ENCODE measurements around the gene KIAA0232.
"Not testable (repeated sequence)": the region's sequence is repeated elsewhere in the genome, so short reads cannot be mapped to it uniquely, and the experiment has no call there.

The KIAA0232 gene

GRCh38 chr4:6908432-6909112, 126.0 kb downstream of the KIAA0232 start:
- no peak for DNase-seq

- DNase-seq, result no peak
Measured at GRCh38 chr4:6909113-6909969, 126.8 kb downstream of the KIAA0232 start, which contains the start of gene TBC1D14. Gene TBC1D14 (plus strand): TSS chr4:6909826. CDS start chr4:6923390, 13,564 bp downstream.

DNA sequence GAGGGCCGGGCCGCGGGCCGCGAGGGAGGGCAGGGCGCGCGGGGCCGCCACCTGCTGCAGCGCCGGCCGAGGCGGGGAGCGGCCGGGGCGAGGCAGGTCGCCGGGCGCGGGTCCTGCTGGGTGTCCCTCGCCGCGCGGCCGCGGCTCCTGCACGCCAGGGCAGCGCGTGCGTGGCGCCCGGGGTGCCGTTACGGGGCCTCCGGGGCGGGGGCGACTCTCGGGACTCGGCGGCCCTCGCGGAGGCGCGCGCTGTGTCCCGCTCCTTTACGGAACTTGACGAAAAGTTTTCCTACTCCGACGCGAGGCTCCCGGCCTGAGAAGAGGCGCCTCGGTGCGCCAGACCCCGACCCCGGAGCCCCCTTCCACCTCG, 127.4 kb downstream of the KIAA0232 start:
- no peak for DNase-seq

GRCh38 chr4:6910340-6910959, 127.9 kb downstream of the KIAA0232 start:
- DNase-seq, result no peak

DNA sequence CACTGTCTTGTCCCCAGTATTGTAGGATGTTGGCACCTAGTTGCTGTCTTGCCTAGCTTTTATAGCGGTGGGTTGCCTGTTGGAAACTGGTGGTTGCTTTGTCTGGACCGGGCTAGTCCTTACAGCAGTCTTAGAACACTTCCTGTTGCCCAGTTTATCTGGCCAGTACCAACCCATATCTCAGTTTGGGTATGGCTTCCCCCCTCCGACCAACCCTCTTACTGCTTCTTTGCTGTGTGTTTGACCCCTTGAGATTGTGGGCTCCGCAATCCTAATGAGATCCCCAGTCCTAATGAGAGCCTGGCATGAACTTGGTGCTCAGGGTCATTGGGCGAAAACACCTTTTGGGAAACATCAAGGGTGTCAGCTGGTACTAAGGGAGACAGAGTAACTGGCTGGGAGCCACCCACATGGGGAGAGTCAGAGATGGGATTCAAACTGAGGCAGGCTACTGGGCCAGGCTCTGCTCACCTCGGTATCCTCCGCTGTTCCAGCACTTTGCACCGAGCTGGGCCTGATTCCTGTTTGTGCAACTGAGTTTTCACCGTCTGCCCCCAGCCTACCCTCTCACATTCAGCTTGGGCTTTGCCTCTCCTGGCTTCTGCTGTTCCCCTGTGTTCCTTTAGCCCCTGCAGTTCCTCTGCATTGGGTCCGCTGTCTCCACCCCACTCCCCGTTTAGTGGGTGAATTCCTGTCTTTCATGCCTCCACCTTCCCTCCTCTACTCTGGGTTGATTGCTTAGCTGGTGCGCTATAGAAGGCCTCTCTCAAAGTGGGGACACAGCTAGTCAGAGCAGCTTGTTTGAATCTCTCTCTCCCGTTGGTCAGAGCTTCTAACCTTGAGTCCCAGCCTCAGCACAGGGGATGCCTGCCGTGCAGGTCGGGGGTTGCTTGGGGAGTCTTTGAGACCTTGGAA, 128.7 kb downstream of the KIAA0232 start:
- no peak for DNase-seq

DNA sequence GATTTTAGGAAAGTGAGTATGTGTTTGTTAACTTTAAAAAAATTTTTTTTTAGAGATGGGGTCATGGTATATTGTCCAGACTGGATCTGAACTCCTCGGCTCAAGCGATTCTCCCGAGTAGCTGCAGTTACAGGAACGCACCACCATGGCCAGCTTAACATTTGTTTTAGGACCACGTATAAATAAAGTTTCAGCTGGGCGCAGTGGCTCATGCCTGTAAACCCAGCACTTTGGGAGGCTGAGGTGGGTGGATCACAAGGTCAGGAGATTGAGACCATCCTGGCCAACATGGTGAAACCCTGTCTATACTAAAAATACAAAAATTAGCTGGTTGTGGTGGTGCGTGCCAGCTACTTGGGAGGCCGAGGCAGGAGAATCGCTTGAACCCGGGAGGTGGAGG, 129.4 kb downstream of the KIAA0232 start:
- DNase-seq, result not testable (repeated sequence)

DNA sequence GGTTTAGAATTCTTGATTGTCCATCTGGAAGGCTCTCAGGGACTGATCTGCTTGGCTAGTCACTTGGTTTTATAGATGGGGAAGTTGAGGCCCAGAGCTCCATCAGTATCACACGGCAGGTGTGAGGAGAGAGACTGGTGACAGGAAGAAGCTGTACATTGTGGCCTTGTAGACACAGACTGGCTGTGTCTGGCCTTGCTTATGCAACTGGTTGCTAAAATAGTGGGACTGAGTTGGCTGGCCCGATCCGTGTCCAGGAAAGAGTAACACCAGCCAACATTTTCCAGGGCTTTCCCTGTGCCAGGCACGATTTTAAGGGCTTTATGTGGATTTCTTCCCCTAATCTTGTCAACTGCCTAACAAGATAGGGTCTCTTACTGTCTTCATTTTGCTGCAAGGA, 129.9 kb downstream of the KIAA0232 start:
- no peak for DNase-seq

DNA sequence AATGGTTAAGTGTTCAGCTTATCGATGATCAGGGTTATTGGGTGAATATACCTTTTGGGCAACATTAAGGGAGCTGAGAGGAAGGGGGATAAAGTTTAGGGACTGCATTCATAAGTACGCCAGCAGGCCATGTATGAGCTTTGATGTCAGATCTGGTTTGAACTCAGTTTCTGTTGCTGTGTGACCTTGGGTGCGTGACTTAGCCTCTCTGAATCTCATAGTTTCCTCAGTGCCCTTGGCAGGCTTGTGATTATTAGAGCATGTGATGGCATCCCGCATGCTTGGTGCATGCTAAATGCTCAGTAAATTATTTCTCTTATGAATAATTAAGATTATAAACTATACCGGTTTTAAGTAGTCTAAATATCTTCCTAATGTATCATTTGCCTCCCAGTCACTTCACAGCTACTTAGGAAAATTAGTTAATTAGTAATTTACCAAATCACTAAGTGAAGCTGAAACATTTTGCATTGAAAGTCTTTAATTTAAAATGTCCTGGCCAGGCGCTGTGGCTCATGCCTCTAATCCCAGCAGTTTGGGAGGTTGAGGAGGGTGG, 130.9 kb downstream of the KIAA0232 start:
- DNase-seq, result no peak

GRCh38 chr4:6914448-6914847, 131.9 kb downstream of the KIAA0232 start:
- no peak for DNase-seq

DNA sequence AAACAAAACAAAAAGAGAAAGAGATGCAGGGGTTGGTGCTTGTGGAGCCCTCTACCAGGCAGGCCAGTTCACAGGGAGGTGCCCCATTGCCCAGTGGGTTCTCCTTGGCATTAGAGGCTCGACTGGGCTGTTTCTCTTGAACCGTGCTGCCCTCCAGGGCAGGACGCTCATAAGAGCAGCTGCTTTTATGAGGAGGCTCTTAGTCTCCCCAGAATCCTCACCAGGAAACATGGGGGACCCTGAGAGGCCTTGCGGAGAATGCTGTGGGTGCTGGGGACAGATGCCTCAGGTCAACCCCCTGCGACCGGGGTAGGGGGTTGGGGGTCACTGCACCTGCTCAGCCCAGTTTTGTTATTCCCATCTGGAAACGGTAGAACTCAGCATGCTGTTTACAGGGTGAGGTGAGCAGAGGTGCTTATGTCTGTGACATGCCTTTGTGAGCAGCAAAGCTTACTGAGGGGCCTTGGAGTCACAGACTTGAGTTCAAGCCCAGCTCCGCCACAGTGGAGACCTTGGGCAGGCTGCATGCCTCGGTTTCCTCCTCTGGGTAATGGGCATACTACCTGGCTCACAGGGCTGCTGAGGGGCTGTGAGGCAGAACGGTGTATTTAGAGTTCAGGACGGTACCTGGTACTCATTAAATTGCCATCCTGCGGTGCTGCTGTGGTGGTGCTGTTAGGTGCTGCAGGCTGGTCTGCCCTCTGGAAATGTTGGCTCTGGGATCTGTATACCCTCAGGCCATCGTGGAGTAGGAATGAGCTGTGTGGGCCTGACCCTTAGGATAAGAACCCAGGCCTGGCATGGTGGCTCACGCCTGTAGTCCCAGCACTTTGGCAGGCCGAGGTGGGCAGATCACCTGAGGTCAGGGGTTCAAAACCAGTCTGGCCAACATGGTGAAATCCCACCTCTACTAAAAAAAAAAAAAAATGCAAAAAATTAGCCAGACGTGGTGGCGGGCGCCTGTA, 132.8 kb downstream of the KIAA0232 start:
- DNase-seq, result no peak

DNA sequence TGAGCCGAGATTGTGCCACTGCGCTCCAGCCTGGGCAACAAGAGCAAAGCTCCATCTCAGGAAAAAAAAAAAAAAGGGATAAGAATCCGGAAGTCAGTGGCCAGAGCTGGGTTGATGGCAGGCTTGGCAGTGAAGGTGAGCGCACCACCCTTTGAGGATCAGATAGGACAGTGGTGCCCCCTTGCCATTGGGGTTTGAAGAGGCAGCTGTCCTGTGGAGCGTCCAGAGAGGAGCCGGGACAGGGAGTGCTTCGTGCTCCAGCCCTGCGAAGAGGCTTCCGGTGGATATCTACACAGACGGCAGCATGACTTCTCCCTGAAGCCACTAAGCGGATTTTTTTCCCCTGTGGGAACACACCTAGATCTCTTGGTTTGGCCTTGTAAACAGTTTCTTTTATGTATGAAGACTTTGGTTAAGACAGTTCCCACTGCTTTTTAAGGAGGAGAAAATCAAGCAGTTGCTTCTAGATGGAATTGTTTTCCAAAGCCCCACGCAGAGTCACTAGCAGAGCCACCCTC, 133.6 kb downstream of the KIAA0232 start:
- no peak for DNase-seq

DNA sequence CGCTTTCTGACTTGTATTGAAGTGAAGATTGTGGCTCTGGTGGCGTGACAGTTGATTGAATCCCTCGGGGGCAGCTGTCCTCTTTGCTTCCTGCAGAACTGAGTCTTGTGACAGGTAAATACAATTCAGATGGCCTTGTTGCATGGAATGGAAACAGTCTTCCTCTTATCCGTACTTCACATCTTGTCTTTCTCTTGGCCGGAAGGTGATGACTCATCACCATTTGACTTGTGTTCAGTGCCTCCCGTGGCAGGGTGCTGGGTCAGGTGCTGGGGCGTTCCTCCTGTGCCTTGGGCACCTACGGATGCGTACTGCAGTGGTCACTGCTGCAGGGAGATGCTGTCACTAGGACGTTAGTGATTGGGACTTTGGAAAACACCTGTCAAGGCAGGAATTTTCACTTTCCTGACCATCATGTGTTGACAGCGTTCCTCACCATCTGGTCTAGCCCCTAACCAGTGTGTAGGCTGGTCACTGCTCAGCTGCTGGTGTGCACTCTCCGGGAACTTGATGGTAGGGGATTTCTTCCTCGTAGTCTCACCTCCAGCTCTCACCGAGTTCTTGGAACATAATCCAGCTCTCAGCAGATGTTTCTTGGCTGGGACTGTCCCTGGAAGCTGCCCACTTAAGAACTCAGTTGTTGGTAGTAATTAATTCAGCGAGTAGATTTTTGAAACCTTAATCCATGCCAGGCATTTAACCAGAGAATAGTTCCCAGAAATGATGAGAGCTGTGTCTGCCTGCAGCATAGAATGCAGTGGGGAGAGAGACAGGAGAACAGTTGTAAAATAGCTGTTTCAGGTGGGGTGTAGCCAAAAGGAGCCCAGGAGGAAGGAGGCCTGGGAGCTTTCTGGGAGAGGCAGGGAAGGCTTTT, 134.3 kb downstream of the KIAA0232 start:
- no peak for DNase-seq

DNA sequence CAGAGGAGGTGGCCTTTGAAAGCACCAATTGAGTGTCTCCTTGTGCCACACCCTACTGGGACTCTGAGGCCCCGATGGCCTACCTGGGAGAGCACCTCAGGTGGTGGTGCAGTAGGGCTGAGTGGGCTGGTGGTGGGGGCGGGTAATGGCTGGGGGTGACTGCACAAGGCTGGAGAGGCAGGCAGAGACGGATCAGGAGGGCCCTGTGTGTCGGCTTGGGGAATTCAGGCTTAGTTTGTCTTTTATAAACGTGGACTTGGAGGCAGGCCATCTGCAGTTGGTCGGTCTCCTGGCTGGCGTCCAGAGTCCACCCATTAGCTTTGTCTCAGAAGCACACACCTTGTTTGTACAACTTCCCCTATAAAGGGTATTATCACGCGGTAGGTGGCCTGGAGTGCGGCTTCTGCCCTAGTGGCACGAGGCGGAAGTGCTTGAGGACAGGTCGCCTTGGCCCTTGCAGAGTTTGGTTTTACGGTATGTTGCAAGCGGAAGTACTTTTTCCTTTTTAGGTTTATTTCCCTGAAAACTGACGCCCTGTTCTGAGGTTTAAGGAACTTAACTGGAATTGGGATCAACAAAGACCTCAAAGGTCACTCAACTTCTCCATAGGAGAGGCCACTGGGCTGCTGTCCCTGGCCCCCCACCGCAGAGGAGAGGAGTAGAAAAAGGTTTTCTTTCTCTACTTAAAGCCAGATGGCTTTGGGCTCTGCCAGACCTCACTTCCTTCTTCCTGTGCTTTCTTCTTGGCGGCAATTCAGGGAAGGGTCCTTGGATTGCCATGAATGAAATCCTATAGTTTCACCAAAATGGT, 135.1 kb downstream of the KIAA0232 start:
- DNase-seq, result no peak

DNA sequence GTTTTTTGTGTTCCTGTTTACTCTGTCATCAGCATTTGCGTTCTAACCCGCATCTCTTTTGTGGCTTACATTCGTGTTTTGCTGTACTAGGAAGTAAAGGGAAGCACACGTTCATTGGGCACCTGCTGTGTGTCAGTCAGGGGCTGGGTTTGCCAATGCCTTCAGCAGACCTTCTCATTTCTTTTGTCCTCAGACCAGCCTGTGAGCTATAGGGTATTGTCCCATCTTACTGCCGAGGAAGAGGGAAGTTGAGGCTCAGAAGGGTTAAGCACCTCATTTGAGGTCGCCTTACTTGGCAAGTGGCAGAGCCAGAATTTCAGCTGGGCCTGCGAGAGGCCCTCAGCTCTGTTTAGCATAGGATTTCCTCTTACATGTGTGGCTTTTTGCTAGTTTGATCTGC, 135.8 kb downstream of the KIAA0232 start:
- DNase-seq, result no peak

DNA sequence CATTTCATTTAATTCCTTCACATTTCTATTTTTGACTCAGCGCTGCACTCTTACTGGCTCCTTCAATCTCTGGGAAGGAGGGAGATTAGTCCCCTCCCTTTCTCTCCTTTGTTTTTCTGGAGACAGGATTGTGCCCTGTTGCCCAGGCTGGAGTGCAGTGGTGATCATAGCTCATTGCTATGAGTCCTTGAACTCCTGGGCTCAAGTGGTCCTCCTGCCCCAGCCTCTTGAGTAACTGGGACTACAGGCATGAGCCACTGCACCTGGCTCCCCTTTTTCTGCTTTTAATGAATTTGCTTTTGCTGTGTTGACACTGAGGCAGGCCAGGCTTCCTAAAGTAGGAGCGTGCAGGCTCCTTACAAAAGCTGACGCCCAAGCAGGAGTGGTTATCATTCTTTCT, 137.6 kb downstream of the KIAA0232 start:
- no peak for DNase-seq

DNA sequence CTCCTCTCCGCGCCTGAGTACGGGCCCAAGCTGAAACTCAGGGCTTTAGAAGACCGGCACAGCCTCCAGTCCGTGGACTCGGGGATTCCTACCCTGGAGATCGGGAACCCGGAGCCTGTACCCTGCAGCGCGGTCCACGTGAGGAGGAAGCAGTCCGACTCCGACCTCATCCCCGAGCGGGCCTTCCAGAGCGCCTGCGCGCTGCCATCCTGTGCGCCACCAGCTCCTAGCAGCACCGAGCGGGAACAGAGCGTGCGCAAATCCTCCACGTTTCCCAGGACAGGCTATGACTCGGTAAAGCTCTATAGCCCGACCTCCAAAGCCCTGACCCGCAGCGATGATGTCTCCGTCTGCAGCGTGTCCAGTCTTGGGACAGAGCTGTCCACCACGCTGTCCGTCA, 141.0 kb downstream of the KIAA0232 start:
- DNase-seq, result no peak

DNA sequence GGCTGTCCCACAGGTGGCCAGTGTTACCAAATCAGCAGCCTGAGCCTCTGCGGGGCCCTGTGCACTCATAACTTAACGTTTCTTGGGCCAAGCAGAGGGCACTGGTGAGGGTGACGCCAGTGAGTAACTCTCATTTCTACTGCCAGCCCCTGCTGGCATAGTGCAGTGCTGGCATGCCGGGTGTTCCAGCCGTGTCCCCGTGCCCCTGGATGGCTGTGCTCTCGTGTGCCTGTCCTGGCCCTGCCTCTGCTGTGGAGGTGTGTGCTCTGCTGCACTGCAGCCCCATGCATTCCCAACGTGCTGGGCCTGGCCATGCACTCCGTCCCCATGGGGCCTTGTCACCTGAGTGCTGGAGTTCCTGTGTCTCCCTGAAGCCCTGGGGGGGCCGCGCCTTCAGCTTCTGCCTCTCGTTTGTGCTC, 141.8 kb downstream of the KIAA0232 start:
- DNase-seq, result no peak

DNA sequence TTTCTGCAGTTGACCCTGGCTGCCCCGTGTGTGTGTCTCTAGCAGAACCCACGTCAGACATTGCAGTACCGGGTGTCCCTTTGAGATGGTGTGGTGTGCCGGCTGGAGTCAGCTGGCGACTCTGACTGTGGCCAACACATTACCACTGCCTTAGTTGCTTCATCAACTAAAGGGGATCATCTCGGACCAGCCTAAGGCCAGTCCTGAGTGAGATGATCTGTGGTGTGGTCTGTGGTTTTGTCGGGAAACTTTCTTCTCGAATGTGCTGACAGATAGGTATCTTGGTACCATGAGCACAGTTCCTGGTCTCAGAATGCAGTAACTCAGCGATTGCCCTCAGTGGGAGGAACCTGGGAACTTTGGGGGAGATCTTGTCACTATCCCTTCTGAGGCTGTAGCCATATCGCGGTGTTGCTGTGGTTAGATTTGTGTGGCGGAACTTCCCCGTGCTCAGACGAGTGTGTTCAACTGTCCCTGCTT, 142.9 kb downstream of the KIAA0232 start:
- no peak for DNase-seq

DNA sequence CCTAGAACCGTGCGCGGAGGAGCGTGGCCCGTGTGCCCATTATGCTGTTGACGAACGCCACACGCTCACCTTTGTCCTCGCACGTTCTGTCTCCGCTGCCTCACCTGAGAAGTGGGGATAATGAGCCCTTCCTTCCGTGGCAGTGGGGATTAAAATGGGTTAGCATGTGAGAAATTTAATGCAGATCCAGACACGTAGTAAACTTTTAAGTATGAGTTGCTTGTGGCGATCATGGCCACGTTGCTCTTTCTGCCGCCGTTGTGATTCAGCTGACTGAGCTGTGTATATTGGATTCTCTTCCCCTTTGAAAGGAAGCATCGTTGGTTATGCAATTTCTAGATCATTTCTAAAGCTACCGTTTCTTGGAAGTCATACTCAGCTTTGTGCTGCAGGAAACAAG, 143.6 kb downstream of the KIAA0232 start:
- peak; percentile 56 for DNase-seq
